OCI-LY1 (cell line): Measurements from ENCODE around the gene DPP6.

ENCODE experiments used
- CTCF ChIP-seq: fragments of 200-600 bp; sonication (generic), shearing (Covaris generic); IDR thresholded peaks from 2 replicates; pipeline ENCODE4 v1.5.1; 2017; ENCODE audit warnings: mild to moderate bottlenecking, antibody characterized with exemption, low read length, moderate library complexity, mixed read lengths
- EZH2 ChIP-seq: fragments of 200-600 bp; sonication (generic), shearing (Covaris generic); IDR thresholded peaks from 2 replicates; pipeline ENCODE4 v1.8.0; 2017; ENCODE audit warnings: borderline replicate concordance, mixed run types, mild to moderate bottlenecking, antibody characterized with exemption, low read length, moderate library complexity, mixed read lengths

DNA sequence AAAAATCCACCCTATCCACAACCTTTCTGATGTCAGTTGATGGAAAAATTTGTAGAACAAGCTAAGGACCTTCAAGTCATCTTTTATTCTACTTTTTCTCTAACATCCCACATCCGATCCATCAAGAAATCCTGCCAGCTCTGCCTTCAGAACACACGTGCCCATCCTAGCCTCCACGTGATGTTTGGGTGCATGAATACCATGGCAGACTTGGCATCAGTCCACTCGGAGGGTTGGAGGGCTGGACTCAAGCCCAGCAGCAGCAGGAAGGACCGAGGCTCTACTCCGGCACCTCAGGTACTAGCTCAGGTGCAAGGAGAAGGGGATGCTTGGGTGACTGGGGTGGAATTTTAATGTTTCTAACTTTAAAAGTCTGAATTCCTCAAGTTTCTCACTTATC, 428.6 kb downstream of the DPP6 start:
- TF ChIP-seq CTCF (no peak), EZH2 (no peak)
